HEK293 (cell line): ENCODE results near the gene APEX2.

Experiments
- CTCF ChIP-seq: fragments of 450-650 bp; formaldehyde crosslinking; IDR thresholded peaks from 2 replicates; pipeline ENCODE4 v1.5.1; 2016; ENCODE audit warnings: missing biosample characterization, missing genetic modification characterization
- ZNF335 ChIP-seq: fragments of 450-650 bp; formaldehyde crosslinking; conservative IDR thresholded peaks from 2 replicates; pipeline ENCODE4 v1.5.1; 2016; ENCODE audit warnings: missing biosample characterization, missing genetic modification characterization
- ZNF548 ChIP-seq: fragments of 450-650 bp; formaldehyde crosslinking; IDR thresholded peaks from 2 replicates; pipeline ENCODE4 v1.5.1; 2016; ENCODE audit warnings: missing biosample characterization, missing genetic modification characterization
- ZNF777 ChIP-seq: fragments of 450-650 bp; formaldehyde crosslinking; IDR thresholded peaks from 2 replicates; pipeline ENCODE4 v1.5.1; 2017; ENCODE audit warnings: missing biosample characterization, missing genetic modification characterization, borderline replicate concordance
- TF ChIP-seq, protein P1 (sequence below): fragments of 450-650 bp; formaldehyde crosslinking; IDR thresholded peaks from 2 replicates; pipeline ENCODE4 v1.5.1; 2016; ENCODE audit warnings: missing biosample characterization, missing genetic modification characterization, low read depth

DNA sequence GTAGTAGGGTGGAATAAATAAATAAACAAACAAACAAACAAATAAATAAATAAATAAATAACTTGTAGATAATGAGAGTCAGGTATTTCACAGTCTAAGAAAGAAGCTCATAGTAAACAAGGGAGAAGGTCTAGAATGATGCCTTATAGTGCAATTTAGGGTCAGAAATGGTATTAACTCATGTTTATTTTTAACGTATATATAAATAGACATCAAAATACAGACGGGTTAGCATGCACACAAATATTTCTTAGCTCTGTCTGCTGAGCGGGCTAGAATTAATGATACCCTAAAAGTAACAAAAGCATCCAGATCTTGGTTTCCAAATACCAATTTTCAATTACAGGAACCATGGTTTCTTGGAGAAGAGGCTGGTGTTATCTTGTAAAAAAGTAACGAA, 22.8 kb upstream of the APEX2 start:
- TF ChIP-seq, protein P1, sequence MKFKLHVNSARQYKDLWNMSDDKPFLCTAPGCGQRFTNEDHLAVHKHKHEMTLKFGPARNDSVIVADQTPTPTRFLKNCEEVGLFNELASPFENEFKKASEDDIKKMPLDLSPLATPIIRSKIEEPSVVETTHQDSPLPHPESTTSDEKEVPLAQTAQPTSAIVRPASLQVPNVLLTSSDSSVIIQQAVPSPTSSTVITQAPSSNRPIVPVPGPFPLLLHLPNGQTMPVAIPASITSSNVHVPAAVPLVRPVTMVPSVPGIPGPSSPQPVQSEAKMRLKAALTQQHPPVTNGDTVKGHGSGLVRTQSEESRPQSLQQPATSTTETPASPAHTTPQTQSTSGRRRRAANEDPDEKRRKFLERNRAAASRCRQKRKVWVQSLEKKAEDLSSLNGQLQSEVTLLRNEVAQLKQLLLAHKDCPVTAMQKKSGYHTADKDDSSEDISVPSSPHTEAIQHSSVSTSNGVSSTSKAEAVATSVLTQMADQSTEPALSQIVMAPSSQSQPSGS (tag by site-specific recombination), result no peak
- TF ChIP-seq CTCF (no peak), ZNF335 (tag by site-specific recombination) (no peak), ZNF548 (tag by site-specific recombination) (no peak), ZNF777 (tag by site-specific recombination) (no peak)
